ENCODE data around the gene TDRD12.
"Not testable (repeated sequence)": the region's sequence is repeated elsewhere in the genome, so short reads cannot be mapped to it uniquely, and the experiment has no call there.

DNA sequence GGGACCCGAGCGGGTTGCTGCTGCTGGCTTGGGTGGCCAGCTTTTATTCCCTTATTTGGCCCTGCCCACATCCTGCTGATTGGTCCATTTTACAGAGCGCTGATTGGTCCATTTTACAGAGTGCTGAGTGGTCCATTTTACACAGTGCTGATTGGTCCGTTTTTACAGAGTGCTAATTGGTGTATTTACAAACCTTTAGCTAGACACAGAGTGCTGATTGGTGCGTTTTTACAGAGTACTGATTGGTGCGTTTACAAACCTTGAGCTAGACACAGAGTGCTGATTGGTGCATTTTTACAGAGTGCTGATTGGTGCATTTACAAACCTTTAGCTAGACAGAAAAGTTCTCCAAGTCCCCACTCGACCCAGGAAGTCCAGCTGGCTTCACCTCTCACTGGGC lies 19.4 kb upstream of the TDRD12 start:
- TF ChIP-seq MEF2D, FLYWCH1 (CRISPR knock-in tag; IDR thresholded peaks at IDR 0.05): not testable (repeated sequence)

All from HepG2 (cell line).